Stimulated activated naive CD8-positive, alpha-beta T cell treated with anti-CD3 and anti-CD28 coated beads, Interleukin-15, Interleukin-2, amounts not matched to agents 100 ng/mL and 50 ng/mL, for 24 hours (primary cell): Measurements from ENCODE around the gene HORMAD2.
"Not testable (repeated sequence)": the region's sequence is repeated elsewhere in the genome, so short reads cannot be mapped to it uniquely, and the experiment has no call there.

Experiments used
- H3K27ac Mint-ChIP-seq: one replicate; pipeline ENCODE4 v1.8.0; 2021; ENCODE audit warnings: mild to moderate bottlenecking, mixed read lengths
- H3K27me3 Mint-ChIP-seq: one replicate; pipeline ENCODE4 v1.8.0; 2021; ENCODE audit warnings: mixed read lengths
- H3K36me3 Mint-ChIP-seq: one replicate; pipeline ENCODE4 v1.8.0; 2021; ENCODE audit warnings: low read depth, mixed read lengths
- H3K4me1 Mint-ChIP-seq: one replicate; pipeline ENCODE4 v1.8.0; 2021; ENCODE audit warnings: low read depth, mixed read lengths
- H3K4me3 Mint-ChIP-seq: one replicate; pipeline ENCODE4 v1.8.0; 2021; ENCODE audit warnings: mild to moderate bottlenecking, mixed read lengths
- H3K9me3 Mint-ChIP-seq: one replicate; pipeline ENCODE4 v1.8.0; 2021; ENCODE audit warnings: mixed read lengths

HORMAD2 gene

GRCh38 chr22:30205281-30206115, 125.2 kb downstream of the HORMAD2 start:
- H3K9me3 Mint-ChIP-seq = no peaks in the 10 kb centered on the region
- no peaks in the 10 kb centered on the region for H3K27me3 Mint-ChIP-seq
- H3K4me3 Mint-ChIP-seq = no peak overlapping the region
- no peaks in the 10 kb centered on the region for H3K36me3 Mint-ChIP-seq
- peaks cover 19% of the 10 kb centered on the region for H3K4me1 Mint-ChIP-seq
- peak overlapping the region; percentile 36 for H3K27ac Mint-ChIP-seq

- Mint-ChIP-seq H3K9me3 (no peaks in the 10 kb centered on the region), H3K4me3 (no peak overlapping the region), H3K36me3 (no peaks in the 10 kb centered on the region), H3K27me3 (no peaks in the 10 kb centered on the region), H3K27ac (no peak overlapping the region), H3K4me1 (peaks cover 19% of the 10 kb centered on the region)
Observed at GRCh38 chr22:30206944-30207343, 126.7 kb downstream of the HORMAD2 start.

- peak overlapping the region; percentile 52 for H3K27ac Mint-ChIP-seq
- H3K9me3 Mint-ChIP-seq = no peaks in the 10 kb centered on the region
Observed at GRCh38 chr22:30208631-30209603, 128.7 kb downstream of the HORMAD2 start.

GRCh38 chr22:30209642-30210041, 129.4 kb downstream of the HORMAD2 start:
- H3K36me3 Mint-ChIP-seq = no peaks in the 10 kb centered on the region
- no peaks in the 10 kb centered on the region for H3K9me3 Mint-ChIP-seq
- H3K27ac Mint-ChIP-seq = no peak overlapping the region
- H3K27me3 Mint-ChIP-seq = no peaks in the 10 kb centered on the region
- no peak overlapping the region for H3K4me3 Mint-ChIP-seq
- peaks cover 37% of the 10 kb centered on the region for H3K4me1 Mint-ChIP-seq

More at GRCh38 chr22:30208631-30209603, 128.7 kb downstream of the HORMAD2 start:
- Mint-ChIP-seq H3K4me1 (peaks cover 35% of the 10 kb centered on the region), H3K4me3 (no peak overlapping the region), H3K27me3 (no peaks in the 10 kb centered on the region), H3K36me3 (no peaks in the 10 kb centered on the region)

GRCh38 chr22:30210235-30210909, 130.1 kb downstream of the HORMAD2 start:
- Mint-ChIP-seq H3K27me3 (no peaks in the 10 kb centered on the region), H3K36me3 (no peaks in the 10 kb centered on the region), H3K4me1 (peaks cover 43% of the 10 kb centered on the region), H3K27ac (no peak overlapping the region), H3K4me3 (no peak overlapping the region), H3K9me3 (no peaks in the 10 kb centered on the region)

GRCh38 chr22:30211124-30211820, 131.0 kb downstream of the HORMAD2 start:
- Mint-ChIP-seq H3K27me3 (no peaks in the 10 kb centered on the region), H3K4me1 (peaks cover 39% of the 10 kb centered on the region), H3K36me3 (no peaks in the 10 kb centered on the region), H3K27ac (no peak overlapping the region), H3K4me3 (no peak overlapping the region), H3K9me3 (no peaks in the 10 kb centered on the region)

- Mint-ChIP-seq H3K27ac (peak overlapping the region; percentile 58), H3K4me3 (no peak overlapping the region), H3K4me1 (peaks cover 39% of the 10 kb centered on the region)
Observed at GRCh38 chr22:30212363-30212995, 132.2 kb downstream of the HORMAD2 start.

GRCh38 chr22:30212996-30213441, 132.8 kb downstream of the HORMAD2 start:
- Mint-ChIP-seq H3K27me3 (no peaks in the 10 kb centered on the region), H3K36me3 (no peaks in the 10 kb centered on the region), H3K4me3 (no peak overlapping the region), H3K27ac (no peak overlapping the region), H3K4me1 (peaks cover 37% of the 10 kb centered on the region), H3K9me3 (no peaks in the 10 kb centered on the region)

More at GRCh38 chr22:30212363-30212995, 132.2 kb downstream of the HORMAD2 start:
- Mint-ChIP-seq H3K9me3 (no peaks in the 10 kb centered on the region), H3K36me3 (no peaks in the 10 kb centered on the region), H3K27me3 (no peaks in the 10 kb centered on the region)

- Mint-ChIP-seq H3K9me3 (no peaks in the 10 kb centered on the region), H3K4me3 (no peak overlapping the region), H3K36me3 (no peaks in the 10 kb centered on the region), H3K27ac (peak overlapping the region; percentile 23), H3K27me3 (no peaks in the 10 kb centered on the region), H3K4me1 (peaks cover 29% of the 10 kb centered on the region)
Observed at GRCh38 chr22:30214703-30215407, 134.6 kb downstream of the HORMAD2 start.

GRCh38 chr22:30216272-30216671, 136.0 kb downstream of the HORMAD2 start:
- H3K27ac Mint-ChIP-seq, H3K27me3 Mint-ChIP-seq, H3K9me3 Mint-ChIP-seq, H3K4me3 Mint-ChIP-seq, H3K36me3 Mint-ChIP-seq: not testable (repeated sequence)
- H3K4me1 Mint-ChIP-seq = peaks cover 43% of the 10 kb centered on the region

GRCh38 chr22:30216710-30217109, 136.4 kb downstream of the HORMAD2 start:
- Mint-ChIP-seq H3K36me3 (no peaks in the 10 kb centered on the region), H3K9me3 (no peaks in the 10 kb centered on the region), H3K27me3 (no peaks in the 10 kb centered on the region), H3K4me3 (no peak overlapping the region), H3K4me1 (peaks cover 48% of the 10 kb centered on the region), H3K27ac (no peak overlapping the region)

GRCh38 chr22:30217698-30218560, 137.7 kb downstream of the HORMAD2 start:
- Mint-ChIP-seq H3K4me3 (no peak overlapping the region), H3K27ac (no peak overlapping the region), H3K36me3 (no peaks in the 10 kb centered on the region), H3K27me3 (no peaks in the 10 kb centered on the region), H3K9me3 (no peaks in the 10 kb centered on the region), H3K4me1 (peaks cover 51% of the 10 kb centered on the region)
